GM18867 (cell line): ENCODE measurements around the gene HTR3C.
"Not testable (repeated sequence)": the region's sequence is repeated elsewhere in the genome, so short reads cannot be mapped to it uniquely, and the experiment has no call there.

Source experiments
- ATAC-seq: cut with Tn5 transposase; IDR thresholded peaks from one replicate; pipeline ENCODE4 v1.9.1; 2021; ENCODE audit warnings: mild to moderate bottlenecking, moderate library complexity; ENCODE audit not compliant: unreplicated experiment

Gene HTR3C

GRCh38 chr3:184029443-184029842 is 23.4 kb upstream of the HTR3C start:
- ATAC-seq: no peak

GRCh38 chr3:184030536-184030935 is 22.3 kb upstream of the HTR3C start:
- ATAC-seq: no peak

- no peak for ATAC-seq
These were observed 21.6 kb upstream of the HTR3C start, which contains the start of gene HTR3D for GRCh38 chr3:184031187-184031792. HTR3D (plus strand) TSS chr3:184031742; CDS start chr3:184031742, 0 bp downstream.

GRCh38 chr3:184037816-184038215 is 15.0 kb upstream of the HTR3C start:
- ATAC-seq: no peak

- ATAC-seq: not testable (repeated sequence)
These were observed 14.5 kb upstream of the HTR3C start for GRCh38 chr3:184038307-184038706.

- ATAC-seq: no peak
These were observed 13.4 kb upstream of the HTR3C start for GRCh38 chr3:184039414-184039813.

- no peak for ATAC-seq
These were observed 12.8 kb upstream of the HTR3C start for GRCh38 chr3:184040010-184040409.

GRCh38 chr3:184042617-184043016 is 10.2 kb upstream of the HTR3C start:
- no peak for ATAC-seq

GRCh38 chr3:184045995-184046394 is 6.9 kb upstream of the HTR3C start:
- no peak for ATAC-seq

- no peak for ATAC-seq
These were observed 2.5 kb upstream of the HTR3C start for GRCh38 chr3:184050217-184050847.

GRCh38 chr3:184058029-184058428 is 5.2 kb downstream of the HTR3C start:
- ATAC-seq: no peak

GRCh38 chr3:184059424-184059823 is 6.6 kb downstream of the HTR3C start:
- no peak for ATAC-seq

GRCh38 chr3:184062637-184063036 is 9.8 kb downstream of the HTR3C start:
- ATAC-seq: no peak

GRCh38 chr3:184066211-184066610 is 13.4 kb downstream of the HTR3C start:
- no peak for ATAC-seq

- ATAC-seq: no peak
These were observed 14.8 kb downstream of the HTR3C start for GRCh38 chr3:184067573-184068055.

GRCh38 chr3:184068344-184068743 is 15.5 kb downstream of the HTR3C start:
- no peak for ATAC-seq

- not testable (repeated sequence) for ATAC-seq
These were observed 18.3 kb downstream of the HTR3C start for GRCh38 chr3:184071142-184071541.

- no peak for ATAC-seq
These were observed 20.8 kb downstream of the HTR3C start for GRCh38 chr3:184073621-184074020.

GRCh38 chr3:184075901-184076300 is 23.1 kb downstream of the HTR3C start:
- ATAC-seq: no peak

GRCh38 chr3:184077881-184078280 is 25.0 kb downstream of the HTR3C start:
- no peak for ATAC-seq

GRCh38 chr3:184078851-184079250 is 26.0 kb downstream of the HTR3C start:
- ATAC-seq: no peak

GRCh38 chr3:184081116-184081830 is 28.4 kb downstream of the HTR3C start:
- ATAC-seq: no peak
